Stimulated activated CD8-positive, alpha-beta memory T cell treated with anti-CD3 and anti-CD28 coated beads, Interleukin-12 subunit alpha, Interleukin-12 subunit beta, amount 100 ng/mL, for 4 hours (primary cell): ENCODE data around the gene POR.
"Not testable (repeated sequence)": the region's sequence is repeated elsewhere in the genome, so short reads cannot be mapped to it uniquely, and the experiment has no call there.

ENCODE experiments used
- DNase-seq: peaks from one replicate; pipeline ENCODE4 v3.0.0-alpha.2; 2020; ENCODE audit warnings: low read depth

Gene POR

GRCh38 chr7:75914655-75915415, at the start of gene POR:
Gene POR, plus strand, starts transcription at chr7:75915155. Its CDS starts 38,847 bp downstream, at chr7:75954002.
- DNase-seq: peak; percentile 98

- no peak for DNase-seq
Measured at GRCh38 chr7:75866114-75866488, 48.9 kb upstream of the POR start.

- DNase-seq: no peak
Measured at GRCh38 chr7:75866489-75867389, 48.2 kb upstream of the POR start.

- DNase-seq: no peak
Measured at GRCh38 chr7:75867390-75867717, 47.6 kb upstream of the POR start.

- no peak for DNase-seq
Measured at GRCh38 chr7:75868153-75868552, 46.8 kb upstream of the POR start.

GRCh38 chr7:75869776-75870379, 45.1 kb upstream of the POR start:
- DNase-seq: no peak

GRCh38 chr7:75870557-75871161, 44.3 kb upstream of the POR start:
- no peak for DNase-seq

- DNase-seq: no peak
Measured at GRCh38 chr7:75872073-75872782, 42.7 kb upstream of the POR start.

GRCh38 chr7:75874180-75874579, 40.8 kb upstream of the POR start:
- not testable (repeated sequence) for DNase-seq

- no peak for DNase-seq
Measured at GRCh38 chr7:75875113-75876080, 39.6 kb upstream of the POR start.

GRCh38 chr7:75876126-75876881, 38.7 kb upstream of the POR start:
- DNase-seq: no peak

GRCh38 chr7:75878312-75878768, 36.6 kb upstream of the POR start:
- no peak for DNase-seq

- peak; percentile 96 for DNase-seq
Measured at GRCh38 chr7:75878769-75879611, 36.0 kb upstream of the POR start, which contains the start of gene RHBDD2. Gene RHBDD2, plus strand, starts transcription at chr7:75879034. Its CDS starts 49 bp downstream, at chr7:75879083.

- no peak for DNase-seq
Measured at GRCh38 chr7:75879771-75880184, 35.2 kb upstream of the POR start.

- no peak for DNase-seq
Measured at GRCh38 chr7:75880242-75880641, 34.7 kb upstream of the POR start.

GRCh38 chr7:75881436-75882095, 33.4 kb upstream of the POR start:
- DNase-seq: no peak

GRCh38 chr7:75883265-75883824, 31.6 kb upstream of the POR start:
- not testable (repeated sequence) for DNase-seq

GRCh38 chr7:75884476-75884875, 30.5 kb upstream of the POR start:
- no peak for DNase-seq
